Parathyroid adenoma (tissue), 2 donors: ENCODE data around the gene FMNL3.

Experiments
- H2AFZ ChIP-seq: fragments of 300-600 bp; sonication (generic); one replicate; pipeline ENCODE4 v1.7.0; 2017; ENCODE audit warnings: antibody characterized with exemption, mild to moderate bottlenecking
- H3K27ac ChIP-seq: fragments of 300-600 bp; sonication (generic); one replicate; pipeline ENCODE4 v1.7.0; 2017
- H3K27me3 ChIP-seq: fragments of 300-600 bp; sonication (generic); one replicate; pipeline ENCODE4 v1.7.0; 2017; ENCODE audit warnings: low read length; ENCODE audit not compliant: control insufficient read depth, insufficient read depth
- H3K36me3 ChIP-seq: fragments of 300-600 bp; sonication (generic); one replicate; pipeline ENCODE4 v1.7.0; 2017; ENCODE audit warnings: low read length; ENCODE audit not compliant: control insufficient read depth, insufficient read depth
- H3K4me1 ChIP-seq: fragments of 300-600 bp; sonication (generic); one replicate; pipeline ENCODE4 v1.7.0; 2017; ENCODE audit warnings: control low read depth
- H3K4me2 ChIP-seq: fragments of 300-600 bp; sonication (generic); one replicate; pipeline ENCODE4 v1.7.0; 2017; ENCODE audit warnings: low read length
- H3K4me3 ChIP-seq: fragments of 300-600 bp; sonication (generic); one replicate; pipeline ENCODE4 v1.7.0; 2017; ENCODE audit warnings: low read depth, low read length
- H3K79me2 ChIP-seq: fragments of 300-600 bp; sonication (generic); one replicate; pipeline ENCODE4 v1.7.0; 2017; ENCODE audit warnings: control low read depth
- H3K9ac ChIP-seq: fragments of 300-600 bp; sonication (generic); one replicate; pipeline ENCODE4 v1.7.0; 2017; ENCODE audit warnings: mild to moderate bottlenecking
- H3K9me3 ChIP-seq: fragments of 300-600 bp; sonication (generic); one replicate; pipeline ENCODE4 v1.7.0; 2017; ENCODE audit warnings: low read length; ENCODE audit not compliant: control insufficient read depth
- CTCF ChIP-seq: fragments of 300-600 bp; sonication (generic); IDR thresholded peaks from one replicate; pipeline ENCODE4 v1.7.0; 2017; ENCODE audit warnings: antibody characterized with exemption, mild to moderate bottlenecking
- donor health status: primary hyperparathyroidism.

Gene FMNL3

GRCh38 chr12:49664591-49665239 lies 42.5 kb downstream of the FMNL3 start:
- H3K27me3 ChIP-seq = no peaks in the 10 kb centered on the region
- H3K9me3 ChIP-seq = no peaks in the 10 kb centered on the region
- H3K79me2 ChIP-seq = no peaks in the 10 kb centered on the region
- H2AFZ ChIP-seq = no peak overlapping the region
- H3K4me2 ChIP-seq = no peak overlapping the region
- H3K4me3 ChIP-seq = no peak overlapping the region
- H3K9ac ChIP-seq = no peak overlapping the region
- H3K36me3 ChIP-seq = no peaks in the 10 kb centered on the region
- TF ChIP-seq CTCF = no peak
- no peaks in the 10 kb centered on the region for H3K4me1 ChIP-seq
- peak overlapping the region; percentile 22 for H3K27ac ChIP-seq

GRCh38 chr12:49664167-49664566 lies 43.0 kb downstream of the FMNL3 start:
- Histone ChIP-seq H3K9ac (no peak overlapping the region), H3K4me2 (no peak overlapping the region), H2AFZ (no peak overlapping the region), H3K4me3 (no peak overlapping the region), H3K27ac (peak overlapping the region; percentile 8), H3K79me2 (no peaks in the 10 kb centered on the region), H3K36me3 (no peaks in the 10 kb centered on the region), H3K27me3 (no peaks in the 10 kb centered on the region), H3K9me3 (no peaks in the 10 kb centered on the region), H3K4me1 (no peaks in the 10 kb centered on the region)
- no peak for TF ChIP-seq CTCF

- no peak for TF ChIP-seq CTCF
- Histone ChIP-seq H3K4me3 (no peak overlapping the region), H3K79me2 (no peaks in the 10 kb centered on the region), H3K9me3 (no peaks in the 10 kb centered on the region), H3K4me2 (no peak overlapping the region), H3K27me3 (no peaks in the 10 kb centered on the region), H2AFZ (no peak overlapping the region), H3K9ac (no peak overlapping the region), H3K36me3 (no peaks in the 10 kb centered on the region), H3K27ac (peak overlapping the region; percentile 68), H3K4me1 (no peaks in the 10 kb centered on the region)
Observed at GRCh38 chr12:49662998-49663843, 44.0 kb downstream of the FMNL3 start.

- no peak overlapping the region for H3K4me3 ChIP-seq
- H2AFZ ChIP-seq = no peak overlapping the region
- no peaks in the 10 kb centered on the region for H3K9me3 ChIP-seq
- no peak overlapping the region for H3K27ac ChIP-seq
- no peak overlapping the region for H3K4me2 ChIP-seq
- H3K27me3 ChIP-seq = no peaks in the 10 kb centered on the region
- H3K9ac ChIP-seq = no peak overlapping the region
- no peaks in the 10 kb centered on the region for H3K36me3 ChIP-seq
- no peaks in the 10 kb centered on the region for H3K4me1 ChIP-seq
- TF ChIP-seq CTCF = no peak
- no peaks in the 10 kb centered on the region for H3K79me2 ChIP-seq
Observed at GRCh38 chr12:49661746-49662145, 45.5 kb downstream of the FMNL3 start.
